Activated CD4-positive, alpha-beta T cell treated with anti-CD3 and anti-CD28 coated beads, Interleukin-2, amount 50 U/mL, for 4 hours (primary cell): ENCODE measurements around the gene ZNF592.

Experiments used
- DNase-seq, 2 experiments: peaks; one replicate each; pipeline ENCODE4 v3.0.0-alpha.2; 2020

Gene ZNF592

GRCh38 chr15:84811151-84811550 is 62.8 kb downstream of the ZNF592 start:
- no peak for DNase-seq

- DNase-seq = no peak
These were observed 63.4 kb downstream of the ZNF592 start for GRCh38 chr15:84811828-84812227.

GRCh38 chr15:84812842-84813241 is 64.5 kb downstream of the ZNF592 start:
- no peak for DNase-seq

GRCh38 chr15:84813435-84813834 is 65.0 kb downstream of the ZNF592 start:
- DNase-seq = no peak

- DNase-seq = no peak
These were observed 65.5 kb downstream of the ZNF592 start for GRCh38 chr15:84813931-84814330.

- no peak for DNase-seq
These were observed 66.5 kb downstream of the ZNF592 start for GRCh38 chr15:84814916-84815315.

GRCh38 chr15:84816694-84817465 is 68.5 kb downstream of the ZNF592 start, which contains the start of gene ALPK3:
Gene ALPK3 (plus strand): TSS chr15:84817356. CDS start chr15:84817453, 97 bp downstream.
- DNase-seq = no peak

GRCh38 chr15:84817466-84818081 is 69.2 kb downstream of the ZNF592 start:
- no peak for DNase-seq

GRCh38 chr15:84818261-84819131 is 70.1 kb downstream of the ZNF592 start:
- no peak for DNase-seq

- DNase-seq = no peak
These were observed 70.9 kb downstream of the ZNF592 start for GRCh38 chr15:84819291-84819768.

- DNase-seq = no peak
These were observed 71.4 kb downstream of the ZNF592 start for GRCh38 chr15:84819791-84820190.

- DNase-seq = no peak
These were observed 73.2 kb downstream of the ZNF592 start for GRCh38 chr15:84821501-84822021.

- no peak for DNase-seq
These were observed 74.4 kb downstream of the ZNF592 start for GRCh38 chr15:84822653-84823281.

- DNase-seq = no peak
These were observed 75.0 kb downstream of the ZNF592 start for GRCh38 chr15:84823282-84823878.

- no peak for DNase-seq
These were observed 76.0 kb downstream of the ZNF592 start for GRCh38 chr15:84824260-84825007.

GRCh38 chr15:84826369-84826823 is 78.0 kb downstream of the ZNF592 start:
- no peak for DNase-seq

GRCh38 chr15:84827246-84827645 is 78.9 kb downstream of the ZNF592 start:
- no peak for DNase-seq

- no peak for DNase-seq
These were observed 79.9 kb downstream of the ZNF592 start for GRCh38 chr15:84828086-84828908.

GRCh38 chr15:84829428-84829827 is 81.0 kb downstream of the ZNF592 start:
- DNase-seq = no peak

- no peak for DNase-seq
These were observed 81.6 kb downstream of the ZNF592 start for GRCh38 chr15:84830036-84830435.
